NCI-H1105 treated with DMSO at 0.1 percent for 48 hours (cell line): ENCODE measurements around the gene DHX32.
"Not testable (repeated sequence)": the region's sequence is repeated elsewhere in the genome, so short reads cannot be mapped to it uniquely, and the experiment has no call there.

ENCODE experiments used
- DNase-seq: peaks from one replicate; lab custom pipeline; 2025; lab: John Stamatoyannopoulos, UW

Gene DHX32

DNA sequence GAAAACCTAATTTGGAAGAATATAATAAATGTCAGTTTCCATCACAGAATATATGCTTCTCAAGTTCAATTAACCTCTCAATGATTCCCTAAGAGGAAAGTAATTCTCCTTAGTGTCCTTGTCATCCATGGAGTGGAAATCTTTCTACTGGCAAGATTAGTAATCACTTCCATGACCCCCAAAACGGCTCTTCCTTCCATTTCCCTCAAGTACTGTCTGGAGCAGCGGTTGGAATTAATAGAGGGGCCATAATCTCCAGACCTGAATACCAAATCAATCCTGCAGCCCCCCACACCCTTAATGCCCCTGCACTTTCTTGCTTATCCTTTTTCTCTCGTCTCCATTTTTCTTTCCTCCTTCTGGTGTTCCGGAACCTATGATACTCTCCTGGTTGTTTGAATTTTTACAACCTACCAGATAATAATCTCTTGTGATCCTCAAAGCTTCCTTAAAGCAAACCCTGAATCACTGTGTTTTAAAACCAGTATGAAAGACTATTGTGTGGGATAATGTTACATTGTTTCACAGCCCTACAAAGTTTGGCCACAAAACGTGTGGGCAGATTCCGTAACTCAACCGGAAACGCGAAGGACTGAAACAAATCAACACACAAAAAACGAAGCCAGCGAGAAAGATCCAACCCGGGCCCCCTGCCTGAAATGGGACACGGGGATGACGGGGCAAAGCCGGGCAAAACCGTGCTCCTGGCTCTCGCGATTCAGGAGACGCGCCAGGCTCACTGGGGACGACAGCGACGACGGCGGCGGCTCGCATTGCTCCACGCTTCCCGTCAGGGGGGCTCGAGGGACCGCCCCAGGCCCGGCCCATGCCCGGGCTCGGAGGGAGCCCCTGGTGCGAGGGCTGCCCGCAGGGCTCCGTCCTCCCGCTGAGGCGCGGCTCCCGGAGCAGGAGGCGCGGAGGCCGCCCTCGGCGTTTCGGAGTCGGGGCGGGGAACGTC is 14.3 kb upstream of the DHX32 start:
- DNase-seq: peak; percentile 5

DNA sequence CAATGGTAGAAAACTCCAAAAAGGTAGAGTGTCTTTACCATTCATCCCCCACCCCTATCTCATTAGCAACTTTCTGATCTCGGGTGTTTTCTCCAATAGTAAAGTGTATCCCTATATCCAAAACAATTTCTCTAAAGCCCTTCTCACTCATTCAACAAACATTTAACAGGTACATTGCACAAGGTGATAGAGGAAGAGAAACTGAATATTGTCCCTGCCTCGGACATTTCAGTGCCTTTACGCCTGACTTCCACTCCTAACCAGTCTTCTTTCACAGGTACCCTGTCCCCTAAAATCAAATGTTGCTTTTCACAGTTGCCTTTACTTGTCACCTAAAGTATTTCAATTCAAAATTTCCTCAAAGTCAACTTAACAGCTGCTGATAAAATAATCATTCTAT is 13.1 kb upstream of the DHX32 start:
- DNase-seq: not testable (repeated sequence)

- DNase-seq: not testable (repeated sequence)
Measured at GRCh38 chr10:125892402-125892801, 11.3 kb upstream of the DHX32 start.

DNA sequence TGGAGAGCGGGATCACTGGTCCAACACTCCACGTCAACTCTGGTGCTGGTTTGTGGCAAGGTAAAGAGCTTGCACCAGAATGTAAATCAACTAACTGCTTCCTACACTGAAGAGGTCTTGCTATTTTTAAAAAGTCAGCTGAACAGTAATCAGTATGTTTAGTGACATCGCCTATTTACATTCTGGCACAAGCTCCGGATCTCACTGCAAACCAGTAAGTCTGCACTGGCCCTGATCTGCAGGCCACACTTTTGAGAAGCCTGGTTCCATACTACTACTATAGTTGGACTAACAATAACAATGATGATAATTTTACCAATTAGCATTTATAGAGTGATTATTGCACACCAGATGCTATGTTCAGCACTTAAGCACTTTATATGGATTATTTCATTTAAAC is 8.3 kb upstream of the DHX32 start:
- not testable (repeated sequence) for DNase-seq

GRCh38 chr10:125886914-125887512 is 5.9 kb upstream of the DHX32 start:
- DNase-seq: no peak

- no peak for DNase-seq
Measured at GRCh38 chr10:125883211-125883610, 2.1 kb upstream of the DHX32 start.

DNA sequence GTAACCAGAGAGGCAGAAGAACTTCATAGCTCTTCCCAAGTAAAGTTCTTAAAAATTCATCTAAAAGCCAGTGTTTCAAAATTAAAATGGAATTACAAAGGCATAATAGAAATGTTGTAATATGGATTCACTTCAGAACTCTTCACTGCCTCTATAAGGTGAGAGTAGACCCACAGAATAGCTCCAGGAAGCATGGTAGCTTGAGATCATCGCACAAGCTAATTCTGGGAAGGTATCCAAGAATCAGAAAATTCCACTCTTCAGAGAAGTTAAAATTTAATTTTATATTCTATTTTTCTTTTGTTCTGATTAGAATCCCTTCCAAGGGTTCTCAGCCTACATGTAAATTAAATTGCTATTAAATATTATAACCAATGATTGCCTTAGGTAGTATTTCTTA is 1.5 kb upstream of the DHX32 start:
- no peak for DNase-seq

- DNase-seq: no peak
Measured at GRCh38 chr10:125880719-125881118, 373 bp downstream of the DHX32 start.

GRCh38 chr10:125878957-125879835 is 1.9 kb downstream of the DHX32 start:
- DNase-seq: no peak

DNA sequence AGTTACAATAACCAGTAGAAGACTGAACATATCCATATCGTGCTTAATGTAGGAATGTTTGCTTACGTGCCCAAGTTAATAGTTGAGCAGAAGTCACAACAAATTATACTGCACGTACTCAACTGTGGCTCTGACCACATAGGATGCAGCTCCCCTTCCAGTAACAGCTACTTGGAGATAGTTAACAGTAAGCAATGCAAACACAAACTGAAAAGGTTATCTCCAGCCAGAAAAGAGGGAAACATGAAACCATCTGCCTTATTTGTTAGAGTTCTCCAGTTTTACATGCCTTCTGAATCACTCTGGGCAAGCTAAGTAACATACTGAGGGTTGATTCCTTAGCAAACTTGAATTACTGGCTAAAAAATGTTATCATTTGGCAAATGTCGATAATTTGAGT is 9.8 kb downstream of the DHX32 start:
- no peak for DNase-seq

- no peak for DNase-seq
Measured at GRCh38 chr10:125868372-125868975, 12.6 kb downstream of the DHX32 start.

DNA sequence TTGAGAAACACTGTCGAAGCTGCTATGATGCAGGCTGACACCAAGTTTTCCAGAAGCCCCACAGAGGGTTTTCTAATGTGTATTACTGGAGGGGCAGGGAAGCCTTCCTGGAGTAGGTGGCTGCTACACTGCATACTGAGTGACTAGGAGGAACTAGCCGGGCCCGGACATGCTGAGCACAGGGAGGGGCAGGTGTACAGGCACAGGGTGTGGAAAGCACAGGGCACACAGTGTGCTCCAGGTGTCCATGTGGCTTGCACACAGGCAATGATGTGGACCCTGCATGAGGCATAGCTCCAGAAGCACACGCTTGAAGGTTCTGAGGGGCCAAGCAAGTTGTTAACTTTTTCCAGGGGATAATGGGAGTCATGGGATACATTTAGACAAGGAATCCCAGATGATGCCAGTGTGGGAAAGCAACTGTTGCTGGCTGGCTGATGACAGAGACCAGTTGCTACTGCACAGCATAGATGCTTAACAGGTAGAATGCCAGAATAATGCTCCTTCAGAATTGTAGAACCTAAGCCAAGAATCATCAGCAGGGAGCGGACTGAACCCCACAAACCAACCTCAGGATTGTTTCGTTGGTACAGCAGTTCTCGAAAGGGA is 14.6 kb downstream of the DHX32 start:
- no peak for DNase-seq

GRCh38 chr10:125865120-125865519 is 16.0 kb downstream of the DHX32 start:
- no peak for DNase-seq

DNA sequence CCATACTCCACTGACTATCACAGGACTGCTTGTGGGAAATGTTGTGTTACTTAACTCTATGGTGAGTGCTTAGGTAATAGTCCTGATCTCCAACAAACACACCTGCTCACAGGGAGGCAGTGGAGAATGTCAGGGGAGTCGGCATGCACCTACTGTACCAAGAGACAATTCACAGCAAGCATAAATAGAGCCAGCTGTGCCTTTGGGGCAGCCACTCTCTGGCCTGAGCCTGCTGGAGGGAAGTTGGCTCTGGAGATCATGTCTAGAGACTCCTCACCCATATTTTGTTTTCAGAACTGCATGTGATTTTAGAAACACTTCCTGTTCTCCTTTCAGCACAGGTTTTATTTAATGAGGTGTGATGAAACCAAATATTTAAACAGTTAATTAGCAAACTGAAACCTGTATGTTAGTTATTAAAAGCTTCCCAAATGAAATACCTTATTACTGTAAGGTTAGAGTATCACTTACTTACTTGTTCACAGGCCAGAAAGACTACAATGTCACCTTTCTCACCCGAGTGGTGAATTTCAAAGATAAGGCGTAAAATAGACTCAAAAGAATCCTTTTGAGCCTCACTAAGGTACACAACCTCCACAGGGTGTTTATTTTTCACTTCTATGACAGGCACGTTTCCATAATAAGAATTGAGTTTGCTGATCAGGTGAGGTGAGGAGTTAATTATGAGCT is 21.8 kb downstream of the DHX32 start:
- DNase-seq: no peak

DNA sequence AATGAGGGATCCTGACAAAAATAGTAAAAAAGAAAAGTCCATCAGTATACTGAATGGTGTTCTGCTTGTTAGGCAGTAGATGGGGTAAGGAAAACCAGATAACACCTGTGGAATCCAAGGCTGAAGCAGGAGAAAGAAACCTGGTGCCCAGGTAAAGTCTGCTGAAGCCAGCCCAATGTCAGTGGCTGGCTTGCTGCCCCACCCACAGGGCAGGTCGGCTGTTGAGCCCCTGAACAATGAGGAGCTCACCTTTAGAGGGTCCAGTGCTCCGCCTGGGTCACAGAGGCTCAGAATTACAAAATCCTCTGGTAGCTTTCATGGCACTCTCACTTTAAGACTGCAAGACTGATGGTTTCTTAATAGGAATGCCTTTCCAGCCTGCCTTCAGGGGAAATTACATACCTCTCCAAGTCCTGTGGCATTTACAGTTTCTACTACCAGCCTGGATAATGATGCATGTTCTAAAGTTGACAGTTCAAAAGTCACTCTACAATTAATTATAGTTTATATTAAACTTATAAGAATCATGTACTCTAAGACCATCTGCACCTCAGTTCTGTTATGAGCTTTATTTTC is 23.8 kb downstream of the DHX32 start:
- DNase-seq: no peak

GRCh38 chr10:125852487-125852886 is 28.6 kb downstream of the DHX32 start:
- DNase-seq: no peak

DNA sequence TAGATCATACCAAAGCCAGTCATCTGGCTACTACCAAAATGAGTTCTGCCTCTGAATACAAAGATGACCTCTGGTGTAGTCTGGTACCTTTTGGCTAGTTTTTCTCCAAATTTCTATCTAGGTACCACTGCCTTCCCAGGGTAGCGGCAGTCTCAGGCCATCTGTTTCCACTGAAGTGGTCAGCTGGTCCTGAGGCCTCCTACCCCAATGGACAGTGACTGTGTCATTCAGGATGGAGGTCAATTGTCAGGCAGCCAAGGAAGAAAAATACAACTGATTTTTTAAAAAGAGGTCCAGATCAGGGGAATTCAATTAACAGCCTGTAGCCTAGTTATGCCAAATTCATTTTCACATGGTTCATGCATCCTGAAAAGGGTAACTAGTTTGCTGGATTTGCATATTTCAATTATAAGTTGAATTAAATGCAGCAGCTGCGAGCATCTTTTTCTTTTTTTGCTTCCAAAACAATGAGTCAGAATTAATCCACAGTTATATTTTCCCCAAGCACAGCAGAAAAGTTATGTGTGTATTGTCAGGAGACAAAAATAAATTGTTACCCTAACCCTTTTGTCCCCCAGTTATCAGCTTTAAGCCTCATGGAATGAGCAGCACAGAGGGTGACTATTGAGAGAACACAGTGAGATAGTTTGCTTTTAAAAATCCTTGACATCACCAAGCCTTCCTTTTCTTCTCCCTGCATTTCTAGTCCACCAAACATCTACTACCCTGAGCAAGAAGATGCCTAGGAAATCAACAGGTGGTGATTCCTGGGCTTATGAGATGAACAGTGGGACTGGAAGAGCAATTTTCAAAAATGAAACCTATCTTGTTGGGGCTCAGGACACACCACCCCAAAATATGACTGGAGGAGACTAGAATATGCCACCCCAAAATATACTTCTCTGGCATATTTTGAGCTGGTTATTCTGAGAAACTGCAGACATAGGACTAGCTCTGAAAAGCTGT is 30.0 kb downstream of the DHX32 start:
- no peak for DNase-seq

DNA sequence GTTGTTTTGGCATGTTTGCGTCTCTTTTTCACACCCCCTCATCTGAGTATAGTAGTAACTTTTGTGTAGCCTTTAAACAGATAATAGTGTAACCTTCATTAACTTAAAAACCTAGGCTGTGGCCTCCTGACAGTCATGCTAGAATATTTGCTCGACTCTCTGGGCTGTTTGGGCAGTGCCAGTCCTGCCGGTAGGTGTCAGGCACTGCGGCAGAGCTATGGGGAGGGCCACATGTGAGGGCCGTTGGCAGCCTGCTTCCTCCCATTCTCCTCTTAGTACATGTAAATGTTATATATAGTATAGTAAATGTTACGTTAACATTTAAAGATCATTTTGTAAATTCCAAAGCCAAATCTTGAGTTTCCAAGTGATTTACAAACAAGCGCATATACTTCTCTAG is 31.6 kb downstream of the DHX32 start:
- DNase-seq: no peak

- no peak for DNase-seq
Measured at GRCh38 chr10:125848857-125849256, 32.2 kb downstream of the DHX32 start.
